Measurements from ENCODE around the gene UTP14A.
A peak's percentile ranks its signal among the peaks of the same experiment; 100 is the strongest.

UTP14A gene

DNA sequence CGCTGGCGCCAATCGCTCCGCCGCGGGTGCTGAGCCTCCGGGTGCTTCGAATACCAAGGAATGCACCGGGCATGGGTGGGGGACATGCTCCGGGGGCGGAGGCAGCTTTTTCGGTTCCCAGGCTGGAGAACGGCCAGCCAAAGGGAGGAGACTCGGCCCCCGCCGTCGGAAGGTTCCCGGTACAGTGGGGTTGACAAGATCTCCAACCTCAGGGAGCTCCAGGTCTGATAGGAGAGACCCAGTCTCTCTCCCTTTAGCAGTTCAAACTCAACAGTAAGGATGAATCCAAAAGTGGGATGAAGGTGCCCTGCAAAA, 47.3 kb downstream of the UTP14A start:
- DNase-seq = no peak

DNA sequence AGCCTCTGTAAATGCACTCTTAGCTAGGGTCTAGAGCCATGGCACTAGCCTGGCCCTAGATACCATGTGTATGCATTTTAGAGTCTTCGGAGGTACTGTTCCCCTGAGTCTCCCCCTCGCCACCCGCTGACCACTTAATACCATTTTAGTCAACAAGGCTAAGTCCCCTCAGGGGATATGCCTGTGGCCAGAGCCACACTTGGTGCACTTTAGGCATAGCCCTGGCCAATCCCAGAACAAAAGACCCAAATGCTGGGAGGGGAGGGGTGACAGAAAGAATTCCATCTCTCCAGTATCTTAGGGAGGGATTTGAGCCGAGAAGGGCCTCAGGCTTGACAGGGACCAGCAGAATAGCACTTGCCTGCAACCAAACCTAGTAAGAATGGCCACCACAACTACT, 47.9 kb downstream of the UTP14A start:
- DNase-seq = no peak

DNA sequence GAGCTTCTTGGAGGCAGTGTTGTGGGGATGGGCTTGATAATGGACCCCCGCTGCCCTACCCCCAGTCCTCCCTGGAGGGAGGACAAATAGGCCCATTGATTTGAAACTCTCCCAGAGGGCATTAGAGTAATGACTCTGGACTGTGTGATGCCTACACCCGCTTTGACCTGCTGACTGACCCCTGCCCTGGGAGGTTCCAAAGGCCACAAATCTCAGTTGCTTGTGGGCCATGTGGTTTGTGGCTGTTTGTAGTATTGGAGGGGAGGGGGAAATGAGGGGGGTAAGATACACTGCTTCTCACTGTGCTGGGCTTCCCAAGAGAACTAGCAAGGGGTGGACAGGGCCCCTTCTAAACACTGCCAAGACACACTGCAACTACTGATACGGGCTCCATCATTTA, 48.8 kb downstream of the UTP14A start:
- no peak for DNase-seq

DNA sequence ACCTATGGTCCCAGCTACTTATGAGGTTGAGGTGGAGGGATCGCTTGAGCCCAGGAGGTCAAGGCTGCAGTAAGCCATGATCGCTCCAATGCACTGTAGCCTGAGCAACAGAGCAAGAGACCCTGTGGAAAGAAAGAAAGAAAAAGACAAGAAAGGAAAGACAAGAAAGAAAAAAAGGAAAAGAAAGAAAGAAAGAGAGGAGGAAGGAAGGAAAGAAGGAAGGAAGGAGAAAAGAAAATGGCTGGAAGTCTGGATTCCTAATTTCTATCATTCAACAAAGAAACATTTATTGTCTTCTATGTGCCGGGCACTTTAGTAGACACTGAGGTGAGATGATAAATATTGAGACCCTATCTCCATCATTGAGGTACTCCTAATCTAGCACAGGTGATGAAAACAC, 49.7 kb downstream of the UTP14A start:
- no peak for DNase-seq

DNA sequence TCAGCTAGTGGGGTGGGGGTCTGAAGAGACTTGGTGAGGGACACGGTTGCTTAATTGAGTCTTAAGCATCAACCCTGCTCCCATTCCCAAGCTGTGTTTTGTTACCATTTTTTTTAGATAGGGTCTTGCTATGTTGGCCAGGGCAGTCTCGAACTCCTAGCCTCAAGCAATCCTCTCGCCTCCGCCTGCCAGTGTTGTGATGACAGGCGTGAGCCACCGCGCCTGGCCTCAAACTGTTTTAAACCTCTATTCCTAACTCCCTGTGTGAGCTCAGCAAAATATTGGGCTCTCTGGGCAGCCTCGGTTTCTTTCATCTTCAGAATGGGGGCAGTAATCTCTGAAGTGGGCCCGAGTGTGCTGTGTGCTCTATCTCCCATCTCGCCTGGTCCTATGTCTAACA, 50.2 kb downstream of the UTP14A start:
- DNase-seq = no peak

DNA sequence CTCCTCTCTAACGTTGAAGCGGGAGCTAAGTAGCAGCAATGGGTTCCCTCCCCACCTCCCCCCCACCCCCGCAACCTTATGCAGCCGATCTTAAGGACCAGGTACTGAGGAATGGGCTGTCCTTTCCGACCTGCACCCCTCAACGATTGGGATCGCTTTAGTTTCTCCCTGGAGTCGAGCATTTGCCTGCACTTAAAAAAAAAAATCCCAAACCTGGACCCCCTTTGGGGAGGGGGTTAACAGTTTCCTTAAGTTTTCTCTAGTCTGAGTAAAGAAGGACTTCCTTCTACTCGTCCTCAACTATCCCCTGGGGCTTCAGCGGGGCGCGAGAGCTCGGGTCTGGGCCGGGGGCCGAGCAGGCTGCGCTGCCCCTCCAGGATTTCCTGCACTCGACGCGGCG, 50.8 kb downstream of the UTP14A start:
- DNase-seq = no peak

DNA sequence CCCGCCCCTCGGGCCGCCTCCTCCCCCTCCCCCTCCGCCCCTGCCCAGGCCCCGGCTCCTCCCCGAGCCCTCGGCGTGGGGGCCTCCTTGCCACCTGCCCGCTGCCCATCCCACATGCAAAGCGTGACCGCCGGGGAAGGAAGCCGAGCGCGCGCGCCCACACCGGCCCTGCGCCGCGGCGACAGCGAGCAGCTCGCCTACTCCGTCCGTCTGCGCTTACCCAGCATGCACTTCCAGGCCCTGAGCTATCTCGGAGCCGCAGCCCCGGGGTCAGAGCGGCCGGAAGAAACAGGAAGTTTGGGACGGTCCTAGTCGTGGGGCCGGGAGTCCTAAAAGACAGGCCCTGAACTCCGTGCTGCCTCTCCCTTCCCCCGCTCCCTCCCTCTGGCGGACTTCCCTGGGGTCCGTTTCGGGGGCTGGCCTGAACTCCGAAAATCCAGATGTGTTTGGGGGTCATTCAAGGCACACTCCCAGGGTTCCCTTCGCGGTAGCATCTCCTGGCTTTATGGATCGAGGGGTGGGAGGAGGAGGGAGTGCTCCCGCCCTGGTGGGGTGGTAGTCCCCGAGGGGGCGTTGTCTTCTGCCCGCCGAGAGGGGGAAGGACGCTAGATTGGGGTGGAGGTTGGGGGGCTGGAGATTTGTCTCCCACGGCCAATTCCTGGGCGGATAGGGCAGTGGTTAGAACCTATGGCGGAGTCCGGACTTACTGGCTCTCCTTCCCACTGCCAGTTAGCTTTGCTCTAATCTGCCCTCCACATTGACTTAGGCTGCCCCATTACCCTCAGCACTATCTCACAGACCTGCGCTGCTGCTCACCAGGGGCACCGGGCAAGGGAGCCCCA, 51.5 kb downstream of the UTP14A start:
- DNase-seq = no peak

DNA sequence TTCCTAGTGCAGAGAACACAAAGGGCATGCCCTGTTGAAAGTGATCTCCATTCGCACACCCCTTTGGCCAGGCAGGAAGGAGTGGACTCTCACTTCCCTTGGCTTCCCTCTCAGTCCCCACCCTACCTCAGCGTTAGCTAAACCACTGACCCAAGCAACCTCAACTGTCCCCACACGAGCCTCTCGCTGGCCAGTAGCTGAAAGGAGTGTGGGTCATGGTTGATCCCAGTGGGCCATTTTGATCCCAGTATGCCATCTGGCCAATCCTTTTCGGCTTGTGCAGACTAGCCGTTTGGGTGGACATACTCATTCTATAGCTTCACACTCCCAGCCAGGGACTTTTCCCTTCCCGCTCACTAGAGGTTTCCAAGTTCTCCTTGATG, 52.1 kb downstream of the UTP14A start:
- DNase-seq = no peak

DNA sequence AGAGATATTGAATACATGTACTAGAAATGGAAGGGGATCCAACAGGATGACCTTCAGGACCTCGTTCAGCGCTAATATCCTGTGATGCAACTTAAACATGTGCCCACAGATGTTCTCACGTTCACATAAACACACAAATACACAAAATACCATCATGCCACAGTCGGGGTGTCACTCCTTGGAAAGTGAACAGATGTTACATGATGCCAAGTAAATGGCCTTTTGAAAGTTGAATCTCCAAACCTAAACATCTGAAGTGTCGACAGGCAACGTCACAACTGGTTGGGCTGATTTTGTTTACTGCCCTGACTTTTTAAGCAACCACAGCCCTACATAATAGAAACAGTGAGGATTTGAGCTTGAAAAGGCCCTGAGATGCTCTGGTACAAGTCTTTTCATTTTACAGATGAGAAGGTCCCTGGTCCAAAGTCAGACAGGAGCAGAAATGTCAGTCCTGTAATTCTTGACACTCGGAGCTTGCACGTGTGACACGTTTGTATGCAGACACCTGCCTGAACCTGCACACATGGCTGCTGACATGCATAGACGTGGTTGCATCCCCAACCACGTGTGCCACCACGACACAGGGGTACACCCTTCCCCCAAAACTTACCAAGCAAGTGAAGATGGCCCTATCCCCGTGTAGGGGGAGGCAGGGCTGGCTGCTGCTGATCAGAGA, 53.0 kb downstream of the UTP14A start:
- no peak for DNase-seq

DNA sequence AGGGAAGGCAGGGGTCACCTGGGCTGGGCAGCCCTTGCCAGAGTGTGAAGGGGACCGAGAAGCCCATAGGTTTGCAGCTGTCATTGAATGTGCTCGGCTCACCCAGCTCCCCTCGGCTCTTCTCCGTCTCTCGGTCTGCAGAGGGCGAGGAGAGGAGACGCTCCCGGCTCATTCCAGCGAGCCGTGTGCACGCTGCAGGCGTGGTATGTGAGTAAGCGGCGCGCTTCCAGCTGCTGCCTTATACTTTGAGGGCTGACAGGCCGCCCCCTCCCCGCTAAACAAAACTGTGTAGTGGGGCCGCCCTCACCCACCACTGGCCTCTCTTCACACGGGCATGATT, 53.5 kb downstream of the UTP14A start:
- no peak for DNase-seq

DNA sequence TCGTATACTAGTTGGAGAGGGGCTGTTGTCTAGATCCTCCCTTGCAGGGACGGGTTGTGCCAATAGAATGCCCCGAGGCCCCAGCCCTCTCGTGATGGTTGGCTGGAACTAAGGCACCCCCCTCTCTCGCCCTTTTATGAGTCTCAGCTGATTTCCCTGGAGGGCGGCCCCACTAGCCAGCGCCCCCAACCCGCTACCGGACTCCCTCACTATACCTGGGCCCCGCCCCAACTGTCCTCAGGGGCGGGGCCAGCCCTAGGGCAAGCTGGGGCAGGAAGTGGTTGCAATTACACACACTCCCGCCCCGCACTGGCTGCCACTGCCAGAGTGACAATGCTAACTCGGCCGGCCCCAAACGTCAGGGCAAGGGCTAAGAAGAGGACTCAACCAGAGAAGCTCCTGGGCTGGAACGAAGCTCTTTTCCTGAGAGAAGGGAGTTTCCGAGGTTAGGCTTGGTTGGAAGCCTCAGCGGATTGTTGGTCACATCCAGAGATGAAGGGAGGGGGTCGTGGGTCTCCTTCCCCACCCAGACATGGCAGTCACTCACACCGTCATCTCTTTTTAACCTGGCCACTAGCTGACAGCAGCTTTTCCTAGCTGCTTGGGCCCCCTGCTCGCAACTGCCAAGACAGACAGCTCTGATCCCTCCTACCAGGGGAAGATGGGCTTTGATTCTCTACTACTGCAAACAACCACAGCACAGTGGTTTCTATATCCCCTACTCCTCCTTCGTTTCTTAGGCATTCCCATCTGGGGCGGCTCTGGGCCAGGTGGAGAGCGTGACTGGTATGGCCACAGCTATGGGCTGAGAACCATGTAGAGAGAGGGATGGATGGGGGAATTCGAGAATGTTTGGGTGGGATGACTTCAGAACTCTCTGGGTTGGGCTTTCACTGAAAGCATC, 55.5 kb downstream of the UTP14A start:
- peak; percentile 46 for DNase-seq

DNA sequence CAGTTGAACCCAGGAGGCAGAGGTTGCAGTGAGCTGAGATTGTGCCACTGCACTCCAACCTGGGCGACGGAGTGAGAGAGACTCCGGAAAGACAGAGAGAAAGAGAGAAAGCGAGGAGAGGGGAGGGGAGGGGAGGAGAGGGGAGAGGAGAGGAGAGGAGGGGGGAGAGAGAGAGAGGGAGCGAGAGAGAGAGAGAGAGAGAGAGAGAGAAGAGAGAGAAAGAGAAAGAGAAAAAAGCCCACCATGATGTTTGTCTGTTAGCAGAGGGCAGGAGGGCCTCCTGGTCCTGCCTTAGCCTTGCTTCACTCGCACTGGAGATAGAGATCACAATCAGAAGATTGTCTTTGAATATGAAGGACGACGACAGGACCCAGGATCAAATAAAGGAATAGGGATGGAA, 57.8 kb downstream of the UTP14A start:
- DNase-seq = no peak

DNA sequence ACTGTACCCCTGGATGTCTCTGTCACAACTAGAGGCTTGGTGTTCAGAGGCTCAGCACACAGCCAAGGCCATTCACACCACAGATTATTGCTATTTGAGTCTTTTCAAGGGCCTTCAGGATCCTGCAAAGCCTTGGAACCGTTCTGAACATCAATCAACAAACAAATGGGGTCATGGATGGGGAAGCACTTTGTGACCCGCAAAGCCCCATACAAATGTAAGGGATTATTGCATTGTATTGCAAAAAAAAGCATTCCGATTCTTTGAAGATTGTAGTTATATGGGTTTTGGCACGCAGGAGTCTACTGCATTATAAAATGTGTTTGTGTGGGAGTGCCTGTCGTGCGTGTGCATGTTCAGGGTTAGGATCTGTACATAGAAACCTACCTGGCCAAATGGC, 59.2 kb downstream of the UTP14A start:
- DNase-seq = no peak

DNA sequence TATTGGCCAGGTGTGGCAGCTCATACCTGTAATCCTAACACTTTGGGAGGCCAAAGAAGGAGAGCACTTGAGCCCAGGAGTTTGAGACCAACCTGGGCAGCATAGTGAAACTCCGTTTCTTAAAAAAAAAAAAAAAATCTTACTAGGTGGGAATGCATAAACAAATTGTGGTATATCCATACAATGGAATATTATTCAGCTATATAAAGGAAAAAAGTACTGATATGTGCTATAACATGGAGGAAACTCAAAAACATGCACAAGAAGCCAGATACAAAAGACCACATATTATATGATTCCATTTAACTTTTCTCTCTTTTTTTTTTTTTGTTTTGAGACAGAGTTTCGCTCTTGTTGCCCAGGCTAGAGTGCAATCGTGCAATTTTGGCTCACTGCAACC, 63.0 kb downstream of the UTP14A start:
- DNase-seq = no peak

DNA sequence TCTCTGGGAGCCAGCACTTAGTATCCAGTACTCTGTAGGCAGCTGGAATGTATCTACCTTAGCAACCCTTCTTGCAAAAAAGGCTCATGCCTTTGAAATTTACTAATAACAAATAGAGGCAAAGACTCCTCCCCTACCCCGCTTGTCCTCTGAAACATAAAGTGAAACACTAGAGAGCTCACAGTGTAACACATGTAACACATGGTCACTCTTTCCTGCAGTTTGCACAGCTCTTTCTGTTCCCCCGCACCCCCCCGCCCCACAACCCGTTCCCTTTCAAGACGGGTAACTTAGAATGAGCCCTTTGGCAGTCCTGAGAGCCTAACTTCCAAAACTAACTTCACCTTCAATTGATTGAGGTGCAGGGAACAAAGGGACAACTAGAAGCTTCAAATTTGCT, 70.5 kb downstream of the UTP14A start:
- no peak for DNase-seq

Measured in activated CD4-positive, alpha-beta T cell treated with anti-CD3 and anti-CD28 coated beads, Interleukin-2, amount 50 U/mL, for 1 hour (primary cell).